ENCODE data around the gene PSMD13. TPM values are rescaled to one million over a fixed set of nuclear protein-coding genes. Genes with fewer than 3 reads are reported as not detected.

The PSMD13 gene
- total RNA-seq, 2 donors from 2014 or later = 75.3 to 80.3 TPM

GRCh38 chr11:288478-289397 is 52.0 kb downstream of the PSMD13 start, which contains the start of gene PGGHG:
TSS of gene PGGHG (plus strand) at chr11:289126. CDS start at chr11:289817, 691 bp downstream.
- TF ChIP-seq CTCF (IDR thresholded peaks at IDR 0.05) = no peak
- H3K4me1 ChIP-seq = peaks cover 0 to 23% of the 10 kb centered on the region in 2 donors
- peak within 1 kb of the TSS; percentile 62 to 79 for H3K4me3 ChIP-seq
- peak within 1 kb of the TSS; percentile 65 to 68 for H3K27ac ChIP-seq
- H3K27me3 ChIP-seq = no peaks in the 10 kb centered on the region
- H3K36me3 ChIP-seq = no peaks in the 10 kb centered on the region
- H3K9me3 ChIP-seq = no peaks in the 10 kb centered on the region
- no peak for DNase-seq (ENCODE audit: low spot score)

GRCh38 chr11:289398-289711 is 52.6 kb downstream of the PSMD13 start:
- Histone ChIP-seq H3K27me3 (no peaks in the 10 kb centered on the region), H3K27ac (peak overlapping the region; percentile 60 to 65)
- no peak for TF ChIP-seq CTCF (IDR thresholded peaks at IDR 0.05)

GRCh38 chr11:289712-290620 is 53.2 kb downstream of the PSMD13 start:
- H3K4me3 ChIP-seq = peak overlapping the region; percentile 62 to 79
- peaks cover 0 to 23% of the 10 kb centered on the region in 2 donors for H3K4me1 ChIP-seq
- no peaks in the 10 kb centered on the region for H3K36me3 ChIP-seq
- no peak for TF ChIP-seq CTCF (IDR thresholded peaks at IDR 0.05)
- no peak for DNase-seq (ENCODE audit: low spot score)
- no peaks in the 10 kb centered on the region for H3K27me3 ChIP-seq
- peak overlapping the region; percentile 60 to 65 for H3K27ac ChIP-seq
- no peaks in the 10 kb centered on the region for H3K9me3 ChIP-seq

More at GRCh38 chr11:289398-289711, 52.6 kb downstream of the PSMD13 start:
- Histone ChIP-seq H3K9me3 (no peaks in the 10 kb centered on the region), H3K36me3 (no peaks in the 10 kb centered on the region), H3K4me3 (peak overlapping the region; percentile 62 to 79), H3K4me1 (peaks cover 0 to 23% of the 10 kb centered on the region in 2 donors)
- no peak for DNase-seq (ENCODE audit: low spot score)

- H3K27ac ChIP-seq = no peak overlapping the region
- no peaks in the 10 kb centered on the region for H3K27me3 ChIP-seq
- H3K4me1 ChIP-seq = peaks cover 0 to 23% of the 10 kb centered on the region in 2 donors
- H3K4me3 ChIP-seq = no peak overlapping the region
- H3K36me3 ChIP-seq = no peaks in the 10 kb centered on the region
- DNase-seq (ENCODE audit: low spot score) = no peak
- no peak for TF ChIP-seq CTCF (IDR thresholded peaks at IDR 0.05)
- no peaks in the 10 kb centered on the region for H3K9me3 ChIP-seq
These were observed 54.0 kb downstream of the PSMD13 start for GRCh38 chr11:290621-291231.

Data from right atrium auricular region (tissue), 2 donors.